Measurements from ENCODE around the gene FBP2.

Gene FBP2

DNA sequence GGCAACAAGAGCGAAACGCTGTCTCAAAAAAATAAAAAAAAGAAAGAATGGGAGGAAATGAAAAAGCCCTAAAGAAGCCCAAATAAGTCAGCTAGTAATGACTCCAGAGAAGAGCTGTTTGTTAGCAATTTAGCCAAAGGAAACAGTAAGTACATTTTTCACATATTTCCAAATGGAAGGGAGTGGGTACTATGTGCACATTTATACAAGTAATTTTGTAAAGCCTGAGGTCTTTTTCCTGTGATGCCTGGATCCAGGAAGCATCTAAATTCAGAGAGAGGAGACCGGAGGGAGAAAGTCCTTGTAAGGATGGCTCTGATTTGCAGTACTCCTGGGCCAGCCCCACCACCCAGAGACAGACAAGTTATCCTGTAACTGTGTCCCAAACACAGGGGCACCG lies 31.0 kb upstream of the FBP2 start:
- H3K27ac ChIP-seq (ENCODE audit: low read depth, low read length), result no peak overlapping the region

GRCh38 chr9:94623253-94623652 lies 29.6 kb upstream of the FBP2 start:
- no peak overlapping the region for H3K27ac ChIP-seq (ENCODE audit: low read depth, low read length)
- H3F3A ChIP-seq (ENCODE audit: insufficient read depth), result no peaks in the 10 kb centered on the region
- H3K4me2 ChIP-seq (ENCODE audit: low read depth, low read length, poor library complexity, severe bottlenecking), result no peak overlapping the region
- H3K79me2 ChIP-seq (ENCODE audit: insufficient read depth, low read length), result no peaks in the 10 kb centered on the region
- no peak overlapping the region for H3K9ac ChIP-seq (ENCODE audit: low read length)
- H3K36me3 ChIP-seq (ENCODE audit: low read length), result no peaks in the 10 kb centered on the region
- H3K9me3 ChIP-seq (ENCODE audit: insufficient read depth, low read length), result no peaks in the 10 kb centered on the region
- no peak overlapping the region for H3K4me3 ChIP-seq (ENCODE audit: insufficient read depth, low read length, poor library complexity, severe bottlenecking)
- H3K27me3 ChIP-seq (ENCODE audit: low read length), result no peaks in the 10 kb centered on the region
- H4K20me1 ChIP-seq (ENCODE audit: low read depth, low read length), result no peaks in the 10 kb centered on the region
- H2AFZ ChIP-seq (ENCODE audit: low read depth, low read length, severe bottlenecking), result no peak overlapping the region
- no peaks in the 10 kb centered on the region for H3K9me2 ChIP-seq (replicated peaks; ENCODE audit: insufficient read depth, low read length)
- TF ChIP-seq, protein P1, sequence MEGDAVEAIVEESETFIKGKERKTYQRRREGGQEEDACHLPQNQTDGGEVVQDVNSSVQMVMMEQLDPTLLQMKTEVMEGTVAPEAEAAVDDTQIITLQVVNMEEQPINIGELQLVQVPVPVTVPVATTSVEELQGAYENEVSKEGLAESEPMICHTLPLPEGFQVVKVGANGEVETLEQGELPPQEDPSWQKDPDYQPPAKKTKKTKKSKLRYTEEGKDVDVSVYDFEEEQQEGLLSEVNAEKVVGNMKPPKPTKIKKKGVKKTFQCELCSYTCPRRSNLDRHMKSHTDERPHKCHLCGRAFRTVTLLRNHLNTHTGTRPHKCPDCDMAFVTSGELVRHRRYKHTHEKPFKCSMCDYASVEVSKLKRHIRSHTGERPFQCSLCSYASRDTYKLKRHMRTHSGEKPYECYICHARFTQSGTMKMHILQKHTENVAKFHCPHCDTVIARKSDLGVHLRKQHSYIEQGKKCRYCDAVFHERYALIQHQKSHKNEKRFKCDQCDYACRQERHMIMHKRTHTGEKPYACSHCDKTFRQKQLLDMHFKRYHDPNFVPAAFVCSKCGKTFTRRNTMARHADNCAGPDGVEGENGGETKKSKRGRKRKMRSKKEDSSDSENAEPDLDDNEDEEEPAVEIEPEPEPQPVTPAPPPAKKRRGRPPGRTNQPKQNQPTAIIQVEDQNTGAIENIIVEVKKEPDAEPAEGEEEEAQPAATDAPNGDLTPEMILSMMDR (IDR thresholded peaks at IDR 0.05; ENCODE audit: insufficient read depth, low read length, poor library complexity, severe bottlenecking), result peak; percentile 40
- no peak for TF ChIP-seq EZH2phosphoT487 (conservative IDR thresholded peaks at IDR 0.05; ENCODE audit: low read length)

More for the DNA sequence above, 31.0 kb upstream of the FBP2 start:
- Histone ChIP-seq H4K20me1 (ENCODE audit: low read depth, low read length) (no peaks in the 10 kb centered on the region), H3K4me2 (ENCODE audit: low read depth, low read length, poor library complexity, severe bottlenecking) (no peak overlapping the region), H3K9me3 (ENCODE audit: insufficient read depth, low read length) (no peaks in the 10 kb centered on the region), H2AFZ (ENCODE audit: low read depth, low read length, severe bottlenecking) (no peak overlapping the region), H3K79me2 (ENCODE audit: insufficient read depth, low read length) (no peaks in the 10 kb centered on the region), H3F3A (ENCODE audit: insufficient read depth) (no peaks in the 10 kb centered on the region), H3K4me3 (ENCODE audit: insufficient read depth, low read length, poor library complexity, severe bottlenecking) (no peak overlapping the region), H3K27me3 (ENCODE audit: low read length) (no peaks in the 10 kb centered on the region), H3K36me3 (ENCODE audit: low read length) (no peaks in the 10 kb centered on the region), H3K9ac (ENCODE audit: low read length) (no peak overlapping the region), H3K9me2 (replicated peaks; ENCODE audit: insufficient read depth, low read length) (no peaks in the 10 kb centered on the region)
- TF ChIP-seq, protein P1 (IDR thresholded peaks at IDR 0.05; ENCODE audit: insufficient read depth, low read length, poor library complexity, severe bottlenecking), result no peak

DNA sequence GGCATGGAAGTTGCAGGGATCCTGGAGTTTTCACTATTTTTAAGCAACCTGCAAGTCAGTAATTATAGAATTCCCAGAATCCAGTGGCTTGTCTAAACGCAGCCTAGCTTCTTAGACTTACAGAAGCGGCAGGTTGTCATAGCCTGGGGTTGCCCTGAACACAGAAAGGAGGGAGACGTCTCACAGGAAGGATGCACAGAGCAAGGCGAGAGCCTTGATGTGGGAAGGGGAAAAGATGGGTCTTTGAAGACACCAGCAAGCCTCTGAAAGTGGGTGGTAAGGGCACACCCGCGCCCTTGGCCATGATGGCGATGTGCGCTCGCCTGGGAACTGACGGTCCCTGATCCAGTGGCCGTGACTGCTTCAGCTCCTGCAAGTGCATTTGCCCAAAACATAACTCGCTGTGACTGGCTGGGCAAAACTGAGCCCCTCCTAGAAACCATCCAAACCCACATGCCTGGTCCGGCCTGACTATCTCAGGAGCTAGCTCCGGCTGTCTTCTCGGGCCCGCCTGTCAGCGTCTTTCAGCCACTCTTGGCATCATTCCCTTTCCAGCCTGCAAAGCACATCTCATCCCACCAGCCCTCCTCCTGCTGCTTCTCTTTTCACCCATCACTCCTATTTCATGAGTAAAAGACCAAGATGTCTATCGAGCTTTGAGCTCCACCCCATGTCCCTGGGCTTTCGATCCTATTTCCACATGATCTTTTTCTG lies 28.6 kb upstream of the FBP2 start:
- no peaks in the 10 kb centered on the region for H3K27me3 ChIP-seq (ENCODE audit: low read length)
- H3K9me3 ChIP-seq (ENCODE audit: insufficient read depth, low read length), result no peaks in the 10 kb centered on the region
- H3K79me2 ChIP-seq (ENCODE audit: insufficient read depth, low read length), result no peaks in the 10 kb centered on the region
- H3K9ac ChIP-seq (ENCODE audit: low read length), result no peak overlapping the region
- no peaks in the 10 kb centered on the region for H4K20me1 ChIP-seq (ENCODE audit: low read depth, low read length)
- H3F3A ChIP-seq (ENCODE audit: insufficient read depth), result no peaks in the 10 kb centered on the region
- H3K4me3 ChIP-seq (ENCODE audit: insufficient read depth, low read length, poor library complexity, severe bottlenecking), result no peak overlapping the region
- TF ChIP-seq, protein P1 (IDR thresholded peaks at IDR 0.05; ENCODE audit: insufficient read depth, low read length, poor library complexity, severe bottlenecking), result no peak
- no peak for TF ChIP-seq EZH2phosphoT487 (conservative IDR thresholded peaks at IDR 0.05; ENCODE audit: low read length)
- H3K9me2 ChIP-seq (replicated peaks; ENCODE audit: insufficient read depth, low read length), result no peaks in the 10 kb centered on the region
- no peaks in the 10 kb centered on the region for H3K36me3 ChIP-seq (ENCODE audit: low read length)
- H3K4me2 ChIP-seq (ENCODE audit: low read depth, low read length, poor library complexity, severe bottlenecking), result no peak overlapping the region
- no peak overlapping the region for H3K27ac ChIP-seq (ENCODE audit: low read depth, low read length)
- H2AFZ ChIP-seq (ENCODE audit: low read depth, low read length, severe bottlenecking), result no peak overlapping the region

Data from SU-DHL-6 (cell line).